K562 (cell line): ENCODE data around the gene C1orf167. TPM values are rescaled to one million over a fixed set of nuclear protein-coding genes. Genes with fewer than 3 reads are reported as not detected.
A peak's percentile ranks its signal among the peaks of the same experiment; 100 is the strongest.

ENCODE experiments used
- ARID1B ChIP-seq: fragments of 450-650 bp; IDR thresholded peaks from 2 replicates; pipeline ENCODE4 v1.6.1; 2016; ENCODE audit warnings: antibody characterized with exemption, mild to moderate bottlenecking, inconsistent platforms
- BDP1 ChIP-seq: IDR thresholded peaks from 3 replicates; pipeline ENCODE4 v1.6.1; 2011; ENCODE audit not compliant: insufficient read length, insufficient read depth
- CTCFL ChIP-seq: IDR thresholded peaks from 2 replicates; pipeline ENCODE4 v1.6.1; 2011; ENCODE audit warnings: borderline replicate concordance, low read depth, mild to moderate bottlenecking, moderate library complexity, low read length; ENCODE audit not compliant: insufficient read depth, poor library complexity, severe bottlenecking
- CXXC5 ChIP-seq: fragments of 250-450 bp; sonication (Bioruptor Pico); IDR thresholded peaks from 2 replicates; pipeline ENCODE4 v1.8.0; 2022; ENCODE audit warnings: inconsistent platforms, mild to moderate bottlenecking, moderate library complexity
- E2F8 ChIP-seq: fragments of 450-650 bp; IDR thresholded peaks from 2 replicates; pipeline ENCODE4 v1.7.1; 2018; ENCODE audit warnings: mild to moderate bottlenecking, low read depth; ENCODE audit not compliant: partially characterized antibody
- FOXA1 ChIP-seq: fragments of 450-650 bp; IDR thresholded peaks from 2 replicates; pipeline ENCODE4 v1.6.1; 2016; ENCODE audit warnings: mild to moderate bottlenecking, borderline replicate concordance
- HIVEP1 ChIP-seq: fragments of 250-450 bp; sonication (Bioruptor Pico); IDR thresholded peaks from 2 replicates; pipeline ENCODE4 v1.4.0; 2020; ENCODE audit warnings: mild to moderate bottlenecking
- NCOR1 ChIP-seq: fragments of 450-650 bp; IDR thresholded peaks from 2 replicates; pipeline ENCODE4 v1.6.1; 2016; ENCODE audit warnings: mild to moderate bottlenecking, moderate library complexity
- RNF2 ChIP-seq: sonication (generic); IDR thresholded peaks from 2 replicates; pipeline ENCODE4 v1.6.1; 2016
- SIRT6 ChIP-seq: IDR thresholded peaks from one replicate; pipeline ENCODE4 v1.6.1; 2012; ENCODE audit warnings: low read depth, mild to moderate bottlenecking, control low read depth, inconsistent platforms, low read length, moderate library complexity
- SMAD1 ChIP-seq: fragments of 150-350 bp; IDR thresholded peaks from 2 replicates; pipeline ENCODE4 v1.6.1; 2014; ENCODE audit warnings: low read length, low read depth; ENCODE audit not compliant: partially characterized antibody
- SREBF1 ChIP-seq: fragments of 150-350 bp; IDR thresholded peaks from 2 replicates; pipeline ENCODE4 v1.6.1; 2014; ENCODE audit warnings: antibody characterized with exemption, low read depth, low read length, borderline replicate concordance
- TCF7L2 ChIP-seq: fragments of 150-350 bp; IDR thresholded peaks from 2 replicates; pipeline ENCODE4 v1.6.1; 2016; ENCODE audit warnings: low read depth, mild to moderate bottlenecking, low read length, moderate library complexity
- ZNF253 ChIP-seq: fragments of 250-450 bp; sonication (Bioruptor Pico); conservative IDR thresholded peaks from 2 replicates; pipeline ENCODE4 v1.6.1; 2021; ENCODE audit warnings: mild to moderate bottlenecking
- ZNF354B ChIP-seq: fragments of 250-450 bp; sonication (Bioruptor Pico); IDR thresholded peaks from 2 replicates; pipeline ENCODE4 v1.4.0; 2020
- ZNF592 ChIP-seq: fragments of 450-650 bp; IDR thresholded peaks from 2 replicates; pipeline ENCODE4 v1.6.1; 2017; ENCODE audit warnings: antibody characterized with exemption, mild to moderate bottlenecking
- ZNF655 ChIP-seq: fragments of 250-450 bp; sonication (Bioruptor Pico); IDR thresholded peaks from 2 replicates; pipeline ENCODE4 v1.5.0; 2021
- ZNF830 ChIP-seq: fragments of 250-450 bp; sonication (Bioruptor Pico); IDR thresholded peaks from 2 replicates; pipeline ENCODE4 v1.5.0; 2021; ENCODE audit warnings: mild to moderate bottlenecking
- polyA plus RNA-seq, 8 experiments: library from polyadenylated mRNA; depleted of rRNA in 4 of 8; stranded (reverse) in 5 of 8; unstranded in 3 of 8; fragments of >200 nt; fragmentation: Nextera tagmentation in 2 of 8; fragmentation: Illumina TruSeq in 1 of 8; extraction: Ambion mirVana in 2 of 8; extraction: Trizol in 1 of 8; gene quantifications; 2 replicates each; pipeline versions ENCODE4 v1.2.1 to v1.2.3, GENCODE V29; 2011 to 2014; ENCODE audit warnings: inconsistent platforms in 1 of 8, missing spikeins in 1 of 8
- total RNA-seq, 7 experiments: library from RNA; depleted of rRNA in 6 of 7; stranded (reverse); fragments of >200 nt in 6 of 7; fragmentation: Illumina TruSeq in 2 of 7; extraction: Trizol in 2 of 7; gene quantifications; 2 replicates each; pipeline versions ENCODE4 v1.2.1 to v1.2.3, GENCODE V29; 2011 to 2021; ENCODE audit warnings: low replicate concordance in 1 of 7

The C1orf167 gene
- total and polyA plus RNA-seq, 9 of the 15 experiments (the other 6 are each of a cell fraction or from before 2014, with no cell fraction given): 0.22 to 0.86 (median 0.31) TPM; not detected in 2

GRCh38 chr1:11735854-11736745, 25.9 kb upstream of the C1orf167 start, which contains the start of gene AGTRAP (continued):
- peak; percentile 80 for TF ChIP-seq E2F8
- peak; percentile 43; the same call in 1 of the 2 replicates for TF ChIP-seq RNF2
- no peak for TF ChIP-seq SREBF1
- TF ChIP-seq ZNF655 (CRISPR knock-in tag): no peak
- no peak for TF ChIP-seq ZNF354B
- peak; percentile 58 for TF ChIP-seq ARID1B
- no peak for TF ChIP-seq HIVEP1 (CRISPR knock-in tag)
- TF ChIP-seq SIRT6: no peak
- TF ChIP-seq BDP1: no peak
- peak; percentile 58 for TF ChIP-seq CTCFL
- no peak for TF ChIP-seq SMAD1
- TF ChIP-seq TCF7L2: no peak
- TF ChIP-seq CXXC5: peak; percentile 78
- TF ChIP-seq ZNF592: no peak
- TF ChIP-seq ZNF253 (CRISPR knock-in tag): no peak
- TF ChIP-seq FOXA1: no peak
- TF ChIP-seq ZNF830 (CRISPR knock-in tag): no peak
- TF ChIP-seq NCOR1: no peak
